K562 (cell line): Measurements from ENCODE around the gene UPP1. TPM values are rescaled to one million over a fixed set of nuclear protein-coding genes. Genes with fewer than 3 reads are reported as not detected.

Source experiments
- CHAMP1 ChIP-seq: fragments of 450-650 bp; IDR thresholded peaks from 2 replicates; pipeline ENCODE4 v1.6.1; 2016; ENCODE audit warnings: mild to moderate bottlenecking
- CREBBP ChIP-seq: IDR thresholded peaks from one replicate; pipeline ENCODE4 v1.6.1; 2012; ENCODE audit warnings: low read depth, mild to moderate bottlenecking, control low read depth, inconsistent platforms, low read length
- E4F1 ChIP-seq: fragments of 250-450 bp; sonication (Bioruptor Pico); IDR thresholded peaks from 2 replicates; pipeline ENCODE4 v1.5.0; 2021; ENCODE audit warnings: mild to moderate bottlenecking, borderline replicate concordance
- FOXA3 ChIP-seq, 2 experiments: fragments of 450-650 bp in 1 of 2; sonication (generic) in 1 of 2; formaldehyde crosslinking; IDR thresholded peaks in 1 of 2; conservative IDR thresholded peaks in 1 of 2; 2 replicates each; pipeline versions ENCODE4 v1.4.0 to v1.8.0; 2020 to 2022; ENCODE audit warnings: mild to moderate bottlenecking in 2 of 2, missing genetic modification reagents in 1 of 2
- MXI1 ChIP-seq: IDR thresholded peaks from 2 replicates; pipeline ENCODE4 v1.6.1; 2011; ENCODE audit warnings: low read depth, mild to moderate bottlenecking, improper control_type of control experiment, low read length
- RNF219 ChIP-seq: fragments of 250-450 bp; sonication (Bioruptor Pico); IDR thresholded peaks from 2 replicates; pipeline ENCODE4 v1.5.0; 2022; ENCODE audit warnings: mild to moderate bottlenecking
- ZBTB49 ChIP-seq: sonication (generic); formaldehyde crosslinking; IDR thresholded peaks from 2 replicates; pipeline ENCODE4 v1.8.0; 2022; ENCODE audit warnings: missing genetic modification reagents, mild to moderate bottlenecking, borderline replicate concordance
- ZNF282 ChIP-seq: sonication (generic); formaldehyde crosslinking; IDR thresholded peaks from 2 replicates; pipeline ENCODE4 v1.8.1; 2023; ENCODE audit warnings: missing genetic modification reagents
- ZNF586 ChIP-seq: fragments of 450-650 bp; formaldehyde crosslinking; conservative IDR thresholded peaks from 2 replicates; pipeline ENCODE4 v1.4.0; 2020; ENCODE audit warnings: mild to moderate bottlenecking, moderate library complexity
- ZNF592 ChIP-seq: fragments of 450-650 bp; IDR thresholded peaks from 2 replicates; pipeline ENCODE4 v1.6.1; 2017; ENCODE audit warnings: antibody characterized with exemption, mild to moderate bottlenecking
- polyA plus RNA-seq, 8 experiments: library from polyadenylated mRNA; depleted of rRNA in 4 of 8; stranded (reverse) in 5 of 8; unstranded in 3 of 8; fragments of >200 nt; fragmentation: Nextera tagmentation in 2 of 8; fragmentation: Illumina TruSeq in 1 of 8; extraction: Ambion mirVana in 2 of 8; extraction: Trizol in 1 of 8; gene quantifications; 2 replicates each; pipeline versions ENCODE4 v1.2.1 to v1.2.3, GENCODE V29; 2011 to 2014; ENCODE audit warnings: inconsistent platforms in 1 of 8, missing spikeins in 1 of 8
- total RNA-seq, 7 experiments: library from RNA; depleted of rRNA in 6 of 7; stranded (reverse); fragments of >200 nt in 6 of 7; fragmentation: Illumina TruSeq in 2 of 7; extraction: Trizol in 2 of 7; gene quantifications; 2 replicates each; pipeline versions ENCODE4 v1.2.1 to v1.2.3, GENCODE V29; 2011 to 2021; ENCODE audit warnings: low replicate concordance in 1 of 7

Gene UPP1
- total and polyA plus RNA-seq, 9 of the 15 experiments (the other 6 are each of a cell fraction or from before 2014, with no cell fraction given), result 0.38 to 2.4 (median 0.61) TPM

- TF ChIP-seq RNF219 (no peak), ZNF592 (no peak), MXI1 (no peak), CHAMP1 (no peak), ZNF282 (CRISPR knock-in tag) (no peak), FOXA3 (CRISPR knock-in tag; conservative IDR thresholded peaks at IDR 0.05 in 1 of 2, IDR thresholded peaks at IDR 0.05 in 1 of 2) (no peak), ZBTB49 (CRISPR knock-in tag) (no peak), E4F1 (CRISPR knock-in tag) (no peak), CREBBP (no peak), ZNF586 (CRISPR knock-in tag) (no peak)
Measured at GRCh38 chr7:48084727-48085432, 4.2 kb upstream of the UPP1 start (continued).
